Measurements from ENCODE around the gene NCOR1. TPM values are rescaled to one million over a fixed set of nuclear protein-coding genes. Genes with fewer than 3 reads are reported as not detected.

Gene NCOR1
- total and polyA plus RNA-seq, 12 donors: 66.2 to 172 (median 95.2) TPM

DNA sequence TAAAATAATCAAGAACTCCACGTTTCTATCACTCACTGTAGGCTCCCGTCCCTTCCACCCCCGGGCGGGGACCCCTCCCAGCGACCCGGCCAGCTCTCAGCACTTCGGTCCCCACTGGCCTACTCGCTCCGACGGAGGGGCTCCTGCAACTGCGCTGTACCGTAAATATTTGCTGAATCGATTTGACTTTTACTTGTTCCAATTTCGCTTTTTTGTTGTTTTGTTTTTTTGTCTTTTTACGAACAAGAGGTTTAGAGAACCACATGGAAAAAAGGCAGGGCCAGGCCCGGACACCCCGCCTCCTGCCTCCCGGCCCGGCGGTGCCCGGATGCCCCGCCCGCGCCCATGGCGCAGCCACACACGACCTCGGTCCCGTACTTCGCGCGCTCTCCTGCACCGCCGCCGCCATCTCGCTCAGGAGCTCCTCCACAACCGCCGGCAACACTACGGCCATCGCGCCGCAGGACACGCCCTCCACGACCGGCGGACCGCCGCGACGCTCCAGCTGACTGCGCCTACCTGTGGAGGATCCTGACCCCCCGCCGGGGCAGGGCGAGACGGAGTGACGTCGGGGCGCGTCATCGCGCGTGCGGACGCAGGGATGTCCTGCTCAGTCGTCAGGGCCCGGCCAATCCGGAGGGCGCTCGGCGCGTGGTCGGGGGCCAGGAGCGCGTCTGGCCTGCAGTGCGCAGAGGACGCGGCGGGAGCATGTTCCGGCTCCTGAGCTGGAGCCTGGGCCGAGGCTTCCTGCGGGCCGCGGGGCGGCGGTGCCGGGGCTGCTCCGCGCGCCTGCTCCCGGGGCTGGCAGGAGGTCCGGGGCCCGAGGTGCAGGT, 216.0 kb downstream of the NCOR1 start, which contains the start of the genes TTC19 and ZSWIM7:
TSS of gene TTC19 (plus strand) at position 684 of the 833 bp plus-strand sequence. CDS start at position 709, 25 bp downstream.
TSS of gene ZSWIM7 (minus strand) at position 564 of the 833 bp plus-strand sequence. CDS start at position 454, 110 bp downstream.
- Histone ChIP-seq H3K4me1 (replicated peaks in 1 of 2) (peaks cover 13 to 20% of the 10 kb centered on the region in 2 donors), H3K9me3 (replicated peaks in 1 of 3) (no peaks in the 10 kb centered on the region), H3K4me3 (peak within 1 kb of the TSS; percentile 27 to 84 (median 70)), H3K27me3 (no peaks in the 10 kb centered on the region), H3K27ac (peak within 1 kb of the TSS; percentile 96 to 99 (median 98)), H3K36me3 (replicated peaks in 1 of 2) (peaks cover 0 to 29% of the 10 kb centered on the region in 2 donors)
- TF ChIP-seq POLR2A (IDR thresholded peaks at IDR 0.05): peak; percentile 98 to 99
- TF ChIP-seq, protein P1, sequence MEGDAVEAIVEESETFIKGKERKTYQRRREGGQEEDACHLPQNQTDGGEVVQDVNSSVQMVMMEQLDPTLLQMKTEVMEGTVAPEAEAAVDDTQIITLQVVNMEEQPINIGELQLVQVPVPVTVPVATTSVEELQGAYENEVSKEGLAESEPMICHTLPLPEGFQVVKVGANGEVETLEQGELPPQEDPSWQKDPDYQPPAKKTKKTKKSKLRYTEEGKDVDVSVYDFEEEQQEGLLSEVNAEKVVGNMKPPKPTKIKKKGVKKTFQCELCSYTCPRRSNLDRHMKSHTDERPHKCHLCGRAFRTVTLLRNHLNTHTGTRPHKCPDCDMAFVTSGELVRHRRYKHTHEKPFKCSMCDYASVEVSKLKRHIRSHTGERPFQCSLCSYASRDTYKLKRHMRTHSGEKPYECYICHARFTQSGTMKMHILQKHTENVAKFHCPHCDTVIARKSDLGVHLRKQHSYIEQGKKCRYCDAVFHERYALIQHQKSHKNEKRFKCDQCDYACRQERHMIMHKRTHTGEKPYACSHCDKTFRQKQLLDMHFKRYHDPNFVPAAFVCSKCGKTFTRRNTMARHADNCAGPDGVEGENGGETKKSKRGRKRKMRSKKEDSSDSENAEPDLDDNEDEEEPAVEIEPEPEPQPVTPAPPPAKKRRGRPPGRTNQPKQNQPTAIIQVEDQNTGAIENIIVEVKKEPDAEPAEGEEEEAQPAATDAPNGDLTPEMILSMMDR (IDR thresholded peaks at IDR 0.05): peak in 1 of 6 experiments; percentile 18
- intact Hi-C loops (cut with DNase I): loop anchor here in 1 of 2 donors (10.0 kb wide), 2 partner anchors 55 to 175 kb away; partner anchors contain the start of gene ADORA2B
- WGBS, 4 donors: 0 to 1% (median 1%) methylated on average over 39 to 91 of the region's 91 CpGs
- peak; percentile 97 to 99 (median 98) for DNase-seq

- H3K4me3 ChIP-seq: peak overlapping the region in 1 of 4 donors; percentile 66
- peaks cover 13 to 20% of the 10 kb centered on the region in 2 donors for H3K4me1 ChIP-seq (replicated peaks in 1 of 2)
- peak overlapping the region in 2 of 5 donors; percentile 96 to 98 for H3K27ac ChIP-seq
- intact Hi-C loops (cut with DNase I): loop anchor here in 1 of 2 donors (10.0 kb wide), 2 partner anchors 53 to 173 kb away; partner anchors contain the start of gene ADORA2B
- no peak for DNase-seq
- WGBS, 4 donors: 77 to 83% (median 80%) methylated on average over 4 of the region's 4 CpGs
- peaks cover 0 to 26% of the 10 kb centered on the region in 2 donors for H3K36me3 ChIP-seq (replicated peaks in 1 of 2)
- H3K27me3 ChIP-seq: no peaks in the 10 kb centered on the region
- no peaks in the 10 kb centered on the region for H3K9me3 ChIP-seq (replicated peaks in 1 of 3)
- TF ChIP-seq, protein P1 (IDR thresholded peaks at IDR 0.05): no peak
- no peak for TF ChIP-seq POLR2A (IDR thresholded peaks at IDR 0.05)
Observed at GRCh38 chr17:15998031-15998562, 217.2 kb downstream of the NCOR1 start.

GRCh38 chr17:15996322-15996721, 219.0 kb downstream of the NCOR1 start:
- DNase-seq: no peak

More at GRCh38 chr17:15996322-15996721, 219.0 kb downstream of the NCOR1 start:
- no peaks in the 10 kb centered on the region for H3K9me3 ChIP-seq (replicated peaks in 1 of 3)
- peaks cover 0 to 18% of the 10 kb centered on the region in 2 donors for H3K36me3 ChIP-seq (replicated peaks in 1 of 2)
- intact Hi-C loops (cut with DNase I): loop anchor here in 1 of 2 donors (10.0 kb wide), 2 partner anchors 52 to 172 kb away; partner anchors contain the start of gene ADORA2B
- H3K27me3 ChIP-seq: no peaks in the 10 kb centered on the region
- TF ChIP-seq POLR2A (IDR thresholded peaks at IDR 0.05): no peak
- TF ChIP-seq, protein P1 (IDR thresholded peaks at IDR 0.05): no peak
- no peak overlapping the region for H3K4me3 ChIP-seq
- H3K4me1 ChIP-seq (replicated peaks in 1 of 2): peaks cover 12 to 14% of the 10 kb centered on the region in 2 donors
- H3K27ac ChIP-seq: no peak overlapping the region
- WGBS, 4 donors: 74 to 88% (median 78%) methylated on average over 6 of the region's 6 CpGs
